K562 (cell line): ENCODE results near the gene SYNM. TPM values are rescaled to one million over a fixed set of nuclear protein-coding genes. Genes with fewer than 3 reads are reported as not detected.

Source experiments
- ATAC-seq: fragments of 200-7000 bp; cut with Tn5 transposase; 3 replicates; pipeline ENCODE4 v1.9.1; 2020; ENCODE audit warnings: moderate library complexity
- BruUV-seq: library from RNA; stranded (reverse); fragments of 400-500 nt; replicated peaks from 2 replicates; lab custom pipeline; 2021; lab: Mats Ljungman, UMichigan
- CTCF ChIA-PET: fragments of 300-600 bp; formaldehyde crosslinking; extraction: SDS; loops from one replicate; lab custom pipeline; 2021; ENCODE audit warnings: low intra/inter-chr PET ratio; lab: Yijun Ruan, JAX
- POLR2A ChIA-PET: fragments of 300-600, 350-650 bp; sonication (Branson Sonifier 250); formaldehyde crosslinking; extraction: SDS; loops from one replicate; lab custom pipeline; 2021; ENCODE audit warnings: antibody characterized with exemption, inconsistent platforms; lab: Yijun Ruan, JAX
- DNase-seq, 4 experiments: peaks; one replicate each; pipeline versions ENCODE4 v3.0.0 to v3.0.0-alpha.2; 2011 to 2018; ENCODE audit warnings: low spot score in 3 of 4, mixed read lengths in 3 of 4; ENCODE audit errors: extremely low read depth in 1 of 4
- FAIRE-seq: peaks from 2 replicates; lab custom pipeline; 2011; peaks lifted over from hg19 to GRCh38; lab: Jason Lieb, UNC
- H2AFZ ChIP-seq: 2 replicates; pipeline ENCODE4 v1.6.0; 2011; ENCODE audit warnings: low read depth, low read length, control low read depth, inconsistent platforms
- H3K27ac ChIP-seq: fragments of 200-600 bp; 3 replicates; pipeline ENCODE4 v1.8.0; 2011; ENCODE audit warnings: low read depth, mild to moderate bottlenecking, control low read depth, inconsistent platforms, low read length, moderate library complexity, mixed read lengths; ENCODE audit errors: extremely low read depth
- H3K27me3 ChIP-seq, 2 experiments: fragments of 300-600 bp in 1 of 2; 2 replicates in 1 of 2; 3 replicates in 1 of 2; pipeline versions ENCODE4 v1.6.0 to v1.8.0; 2011; ENCODE audit warnings: inconsistent platforms in 2 of 2, low read length in 2 of 2, mild to moderate bottlenecking in 1 of 2, mixed read lengths in 1 of 2, moderate library complexity in 1 of 2; ENCODE audit not compliant: control insufficient read depth in 2 of 2, insufficient read depth in 2 of 2
- H3K36me3 ChIP-seq: fragments of 300-600 bp; 3 replicates; pipeline ENCODE4 v1.8.0; 2011; ENCODE audit warnings: mild to moderate bottlenecking, low read length, inconsistent platforms; ENCODE audit not compliant: control insufficient read depth, insufficient read depth
- H3K4me1 ChIP-seq, 2 experiments: fragments of 200-600 bp in 1 of 2; replicated peaks in 1 of 2; 2 replicates in 1 of 2; 3 replicates in 1 of 2; pipeline versions ENCODE4 v1.5.1 to v1.8.0; 2011; ENCODE audit warnings: inconsistent platforms in 2 of 2, low read length in 2 of 2, mild to moderate bottlenecking in 1 of 2, mixed read lengths in 1 of 2, moderate library complexity in 1 of 2; ENCODE audit not compliant: control insufficient read depth in 2 of 2, insufficient read depth in 2 of 2
- H3K4me2 ChIP-seq: 2 replicates; pipeline ENCODE4 v1.6.1; 2011; ENCODE audit warnings: low read length, control low read depth, inconsistent platforms, mixed read lengths; ENCODE audit not compliant: insufficient read depth
- H3K4me3 ChIP-seq: fragments of 200-600 bp; sonication (generic), shearing (Covaris generic); 2 replicates; pipeline ENCODE4 v1.5.1; 2016; ENCODE audit warnings: control low read depth, inconsistent platforms
- H3K79me2 ChIP-seq: fragments of 200-600 bp; 3 replicates; pipeline ENCODE4 v1.8.0; 2011; ENCODE audit warnings: low read length, inconsistent platforms; ENCODE audit not compliant: control insufficient read depth, insufficient read depth
- H3K9ac ChIP-seq, 2 experiments: 2 replicates each; pipeline versions ENCODE4 v1.6.0 to v1.6.1; 2011; ENCODE audit warnings: low read depth in 2 of 2, low read length in 2 of 2, control low read depth in 1 of 2, inconsistent platforms in 1 of 2, mild to moderate bottlenecking in 1 of 2, mixed read lengths in 1 of 2; ENCODE audit not compliant: insufficient read depth in 1 of 2
- H3K9me1 ChIP-seq: one replicate; pipeline ENCODE4 v1.6.0; 2011; ENCODE audit warnings: inconsistent platforms, mild to moderate bottlenecking, low read length, moderate library complexity; ENCODE audit not compliant: control insufficient read depth, insufficient read depth
- H3K9me3 ChIP-seq: replicated peaks from 2 replicates; pipeline ENCODE4 v1.5.1; 2011; ENCODE audit warnings: low read depth, low read length, inconsistent platforms; ENCODE audit not compliant: control insufficient read depth, insufficient read depth
- H4K20me1 ChIP-seq: replicated peaks from 2 replicates; pipeline ENCODE4 v1.6.1; 2011; ENCODE audit warnings: low read length, inconsistent platforms, mixed read lengths; ENCODE audit not compliant: control insufficient read depth, insufficient read depth
- BRD4 ChIP-seq: fragments of 200-600 bp; sonication (generic); IDR thresholded peaks from 2 replicates; pipeline ENCODE4 v1.6.1; 2017; ENCODE audit warnings: inconsistent platforms
- MXI1 ChIP-seq: IDR thresholded peaks from 2 replicates; pipeline ENCODE4 v1.6.1; 2011; ENCODE audit warnings: low read depth, mild to moderate bottlenecking, improper control_type of control experiment, low read length
- PHB2 ChIP-seq: fragments of 450-650 bp; IDR thresholded peaks from 2 replicates; pipeline ENCODE4 v1.6.1; 2017; ENCODE audit warnings: low read depth
- POU5F1 ChIP-seq: fragments of 150-350 bp; IDR thresholded peaks from 2 replicates; pipeline ENCODE4 v1.6.1; 2014; ENCODE audit warnings: borderline replicate concordance, low read length, low read depth, mild to moderate bottlenecking; ENCODE audit not compliant: partially characterized antibody
- RHOXF2B ChIP-seq: fragments of 250-450 bp; sonication (Bioruptor Pico); conservative IDR thresholded peaks from 2 replicates; pipeline ENCODE4 v1.5.1; 2021
- ZBTB1 ChIP-seq: sonication (generic); formaldehyde crosslinking; IDR thresholded peaks from 2 replicates; pipeline ENCODE4 v1.8.1; 2023; ENCODE audit warnings: missing genetic modification reagents, low read depth, mild to moderate bottlenecking, borderline replicate concordance
- ZNF3 ChIP-seq: fragments of 250-450 bp; sonication (Bioruptor Pico); IDR thresholded peaks from 2 replicates; pipeline ENCODE4 v1.5.0; 2021; ENCODE audit warnings: mild to moderate bottlenecking, moderate library complexity
- ZNF644 ChIP-seq: fragments of 200-800 bp; sonication (Bioruptor generic); IDR thresholded peaks from 2 replicates; pipeline ENCODE4 v1.6.1; 2016; ENCODE audit warnings: low read depth, missing genetic modification characterization, missing compliant biosample characterization
- ZSCAN29 ChIP-seq: fragments of 450-650 bp; IDR thresholded peaks from 2 replicates; pipeline ENCODE4 v1.6.1; 2017
- WGBS: fragments of 100-300 bp; shearing (Covaris generic); methylation state at CpG from one replicate; pipeline ENCODE4 v1.1.6; 2016; ENCODE audit warnings: low coverage, mixed read lengths; ENCODE audit not compliant: insufficient coverage; ENCODE audit errors: missing lambda C conversion rate; 5-methylcytosine and 5-hydroxymethylcytosine counted together
- in situ Hi-C: fragments of 300-500 bp; cut with MboI; formaldehyde crosslinking; loops from 4 replicates; pipeline ENCODE4 v1.15.0; 2018; ENCODE audit warnings: inconsistent platforms, mixed read lengths
- intact Hi-C: fragments of 100-400 bp; cut with micrococcal nuclease; formaldehyde crosslinking; loops from 2 replicates; pipeline ENCODE4 v1.14.2; 2022
- polyA plus RNA-seq, 8 experiments: library from polyadenylated mRNA; depleted of rRNA in 4 of 8; stranded (reverse) in 5 of 8; unstranded in 3 of 8; fragments of >200 nt; fragmentation: Nextera tagmentation in 2 of 8; fragmentation: Illumina TruSeq in 1 of 8; extraction: Ambion mirVana in 2 of 8; extraction: Trizol in 1 of 8; gene quantifications; 2 replicates each; pipeline versions ENCODE4 v1.2.1 to v1.2.3, GENCODE V29; 2011 to 2014; ENCODE audit warnings: inconsistent platforms in 1 of 8, missing spikeins in 1 of 8
- total RNA-seq, 7 experiments: library from RNA; depleted of rRNA in 6 of 7; stranded (reverse); fragments of >200 nt in 6 of 7; fragmentation: Illumina TruSeq in 2 of 7; extraction: Trizol in 2 of 7; gene quantifications; 2 replicates each; pipeline versions ENCODE4 v1.2.1 to v1.2.3, GENCODE V29; 2011 to 2021; ENCODE audit warnings: low replicate concordance in 1 of 7

Gene SYNM
- total and polyA plus RNA-seq, 9 of the 15 experiments (the other 6 are each of a cell fraction or from before 2014, with no cell fraction given) = 0.01 to 0.42 (median 0.13) TPM

- TF ChIP-seq ZSCAN29 (no peak), ZNF3 (CRISPR knock-in tag) (no peak), PHB2 (no peak), MXI1 (no peak), BRD4 (no peak), RHOXF2B (no peak), ZBTB1 (CRISPR knock-in tag) (no peak), ZNF644 (tag) (no peak), POU5F1 (no peak)
- Histone ChIP-seq H3K4me2 (no peak overlapping the region), H3K9ac (no peak overlapping the region), H3K9me1 (no peaks in the 10 kb centered on the region), H3K27ac (no peak overlapping the region), H3K36me3 (no peaks in the 10 kb centered on the region), H3K4me3 (no peak overlapping the region), H2AFZ (no peak overlapping the region), H3K9me3 (no peaks in the 10 kb centered on the region), H3K79me2 (no peaks in the 10 kb centered on the region), H4K20me1 (no peaks in the 10 kb centered on the region; the same call in 1 of the 2 replicates), H3K27me3 (peaks cover 5 to 21% of the 10 kb centered on the region in 2 experiments; a peak in 4 of 5 replicates), H3K4me1 (no peaks in the 10 kb centered on the region)
- FAIRE-seq = no peak
- no peak for DNase-seq
- no TSS peak for BruUV-seq
- ChIA-PET POLR2A (no interaction called here), CTCF (no interaction called here)
- in situ Hi-C loops = no loop called here
- intact Hi-C loops = no loop called here
- WGBS = 8% methylated on average over 4 of the region's 5 CpGs
- ATAC-seq = no peak
Measured at GRCh38 chr15:99137877-99138276, 33.0 kb downstream of the SYNM start.
